H1 (cell line): Measurements from ENCODE around the gene ARL3. TPM values are rescaled to one million over a fixed set of nuclear protein-coding genes. Genes with fewer than 3 reads are reported as not detected.

Source experiments
- ASH2L ChIP-seq: fragments of 200-600, 300-600 bp; sonication (generic); IDR thresholded peaks from one replicate; pipeline ENCODE4 v1.7.1; 2017; ENCODE audit warnings: low read length
- EZH2 ChIP-seq: fragments of 200-600 bp; sonication (generic); IDR thresholded peaks from 2 replicates; pipeline ENCODE4 v1.7.1; 2012; ENCODE audit warnings: low read depth, mild to moderate bottlenecking, moderate library complexity, low read length, inconsistent platforms; ENCODE audit not compliant: severe bottlenecking
- FOSL1 ChIP-seq: IDR thresholded peaks from 2 replicates; pipeline ENCODE4 v1.6.1; 2011; ENCODE audit warnings: mild to moderate bottlenecking, low read depth, low read length, moderate library complexity; ENCODE audit not compliant: insufficient read depth
- HDAC6 ChIP-seq: IDR thresholded peaks from one replicate; pipeline ENCODE4 v1.7.1; 2012; ENCODE audit warnings: low read depth, mild to moderate bottlenecking, inconsistent platforms, low read length, moderate library complexity
- MAFK ChIP-seq: IDR thresholded peaks from 2 replicates; pipeline ENCODE4 v1.6.1; 2012; ENCODE audit warnings: low read depth, mild to moderate bottlenecking, improper control_type of control experiment, low read length
- PHF8 ChIP-seq: fragments of 200-600 bp; sonication (generic); conservative IDR thresholded peaks from 2 replicates; pipeline ENCODE4 v1.7.1; 2012; ENCODE audit warnings: low read depth, mild to moderate bottlenecking, inconsistent platforms, low read length, moderate library complexity
- POLR2A ChIP-seq, 2 experiments: IDR thresholded peaks; 1 replicate in 1 of 2; 2 replicates in 1 of 2; pipeline ENCODE4 v1.6.1; 2011; ENCODE audit warnings: low read depth in 2 of 2, low read length in 2 of 2, mild to moderate bottlenecking in 2 of 2; ENCODE audit errors: control extremely low read depth in 1 of 2
- RBBP5 ChIP-seq: IDR thresholded peaks from 2 replicates; pipeline ENCODE4 v1.7.1; 2012; ENCODE audit warnings: low read depth, mild to moderate bottlenecking, inconsistent platforms, low read length, moderate library complexity, borderline replicate concordance
- RNF2 ChIP-seq: fragments of 200-900, 300-1000 bp; sonication (generic); IDR thresholded peaks from 2 replicates; pipeline ENCODE4 v1.7.1; 2016; ENCODE audit warnings: borderline replicate concordance, low read depth, mild to moderate bottlenecking, antibody characterized with exemption, low read length; ENCODE audit not compliant: poor library complexity, severe bottlenecking; ENCODE audit errors: missing control alignments
- RXRA ChIP-seq: IDR thresholded peaks from 2 replicates; pipeline ENCODE4 v1.6.1; 2011; ENCODE audit warnings: low read depth, mild to moderate bottlenecking, low read length, moderate library complexity; ENCODE audit not compliant: insufficient read depth
- SIRT6 ChIP-seq: IDR thresholded peaks from one replicate; pipeline ENCODE4 v1.7.1; 2012; ENCODE audit warnings: low read length, inconsistent platforms
- SRF ChIP-seq: IDR thresholded peaks from 2 replicates; pipeline ENCODE4 v1.6.1; 2011; ENCODE audit warnings: mild to moderate bottlenecking, low read depth, low read length, moderate library complexity
- TEAD4 ChIP-seq: IDR thresholded peaks from 2 replicates; pipeline ENCODE4 v1.6.1; 2012; ENCODE audit warnings: low read depth, low read length, inconsistent platforms, mixed read lengths
- polyA plus RNA-seq, 7 experiments: library from polyadenylated mRNA; depleted of rRNA in 3 of 7; stranded (reverse) in 5 of 7; unstranded in 2 of 7; fragments of >200 nt in 5 of 7; fragments of 200-250 nt in 2 of 7; gene quantifications; 1 replicate in 5 of 7; 2 replicates in 1 of 7; 4 replicates in 1 of 7; pipeline versions ENCODE4 v1.2.1 to v1.2.3, GENCODE V29; 2011 to 2013; ENCODE audit warnings: missing spikeins in 2 of 7, mixed read lengths in 2 of 7
- total RNA-seq: library from RNA; stranded (reverse); fragmentation: NEBNext Ultra II Directional; extraction: Animal tissue kit (Norgen Biotek cat#: 25700); gene quantifications from 2 replicates; pipeline ENCODE4 v1.2.1, GENCODE V29; 2021
- TF ChIP-seq, protein P1 (sequence below): IDR thresholded peaks from 2 replicates; pipeline ENCODE4 v1.6.1; 2012; ENCODE audit warnings: inconsistent platforms
- TF ChIP-seq, protein P2 (sequence below), 3 experiments: IDR thresholded peaks; 1 replicate in 2 of 3; 2 replicates in 1 of 3; pipeline versions ENCODE4 v1.5.1 to v1.6.1; 2011; ENCODE audit warnings: low read length in 3 of 3, mild to moderate bottlenecking in 3 of 3, inconsistent platforms in 2 of 3, low read depth in 1 of 3, moderate library complexity in 1 of 3; ENCODE audit not compliant: insufficient read depth in 1 of 3; ENCODE audit errors: control extremely low read depth in 1 of 3

The ARL3 gene
- total and polyA plus RNA-seq, 2 of the 8 experiments (the other 6 are each of a cell fraction or from before 2014, with no cell fraction given), result 8.8 to 16.2 TPM

DNA sequence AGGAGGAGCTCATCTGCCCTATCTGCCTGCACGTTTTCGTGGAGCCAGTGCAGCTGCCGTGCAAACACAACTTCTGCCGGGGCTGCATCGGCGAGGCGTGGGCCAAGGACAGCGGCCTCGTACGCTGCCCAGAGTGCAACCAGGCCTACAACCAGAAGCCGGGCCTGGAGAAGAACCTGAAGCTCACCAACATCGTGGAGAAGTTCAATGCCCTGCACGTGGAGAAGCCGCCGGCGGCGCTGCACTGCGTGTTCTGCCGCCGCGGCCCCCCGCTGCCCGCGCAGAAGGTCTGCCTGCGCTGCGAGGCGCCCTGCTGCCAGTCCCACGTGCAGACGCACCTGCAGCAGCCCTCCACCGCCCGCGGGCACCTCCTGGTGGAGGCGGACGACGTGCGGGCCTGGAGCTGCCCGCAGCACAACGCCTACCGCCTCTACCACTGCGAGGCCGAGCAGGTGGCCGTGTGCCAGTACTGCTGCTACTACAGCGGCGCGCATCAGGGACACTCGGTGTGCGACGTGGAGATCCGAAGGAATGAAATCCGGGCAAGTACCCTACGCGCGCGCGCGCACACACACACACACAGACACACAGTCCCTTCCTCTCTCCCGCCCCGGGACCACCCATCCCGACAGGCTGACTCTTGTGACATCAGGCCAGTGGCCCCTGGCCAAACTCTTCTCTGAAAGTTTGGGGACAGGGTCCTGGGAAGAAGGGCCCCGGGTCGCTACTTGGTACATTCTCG, 69.4 kb downstream of the ARL3 start (continued):
- TF ChIP-seq SIRT6, result no peak
- no peak for TF ChIP-seq POLR2A (IDR thresholded peaks at IDR 0.05; ENCODE audit: control extremely low read depth in 1 of 2, low read depth in 2 of 2, low read length in 2 of 2)
- TF ChIP-seq ASH2L, result peak; percentile 27
- no peak; the same call in 1 of the 2 replicates for TF ChIP-seq TEAD4
- TF ChIP-seq, protein P1, sequence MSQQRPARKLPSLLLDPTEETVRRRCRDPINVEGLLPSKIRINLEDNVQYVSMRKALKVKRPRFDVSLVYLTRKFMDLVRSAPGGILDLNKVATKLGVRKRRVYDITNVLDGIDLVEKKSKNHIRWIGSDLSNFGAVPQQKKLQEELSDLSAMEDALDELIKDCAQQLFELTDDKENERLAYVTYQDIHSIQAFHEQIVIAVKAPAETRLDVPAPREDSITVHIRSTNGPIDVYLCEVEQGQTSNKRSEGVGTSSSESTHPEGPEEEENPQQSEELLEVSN, result peak; percentile 93
- TF ChIP-seq MAFK, result no peak
- no peak for TF ChIP-seq HDAC6
- no peak for TF ChIP-seq EZH2
- no peak for TF ChIP-seq FOSL1
- peak; percentile 38; the same call in 1 of the 2 replicates for TF ChIP-seq RBBP5
- no peak for TF ChIP-seq SRF
- TF ChIP-seq, protein P2, sequence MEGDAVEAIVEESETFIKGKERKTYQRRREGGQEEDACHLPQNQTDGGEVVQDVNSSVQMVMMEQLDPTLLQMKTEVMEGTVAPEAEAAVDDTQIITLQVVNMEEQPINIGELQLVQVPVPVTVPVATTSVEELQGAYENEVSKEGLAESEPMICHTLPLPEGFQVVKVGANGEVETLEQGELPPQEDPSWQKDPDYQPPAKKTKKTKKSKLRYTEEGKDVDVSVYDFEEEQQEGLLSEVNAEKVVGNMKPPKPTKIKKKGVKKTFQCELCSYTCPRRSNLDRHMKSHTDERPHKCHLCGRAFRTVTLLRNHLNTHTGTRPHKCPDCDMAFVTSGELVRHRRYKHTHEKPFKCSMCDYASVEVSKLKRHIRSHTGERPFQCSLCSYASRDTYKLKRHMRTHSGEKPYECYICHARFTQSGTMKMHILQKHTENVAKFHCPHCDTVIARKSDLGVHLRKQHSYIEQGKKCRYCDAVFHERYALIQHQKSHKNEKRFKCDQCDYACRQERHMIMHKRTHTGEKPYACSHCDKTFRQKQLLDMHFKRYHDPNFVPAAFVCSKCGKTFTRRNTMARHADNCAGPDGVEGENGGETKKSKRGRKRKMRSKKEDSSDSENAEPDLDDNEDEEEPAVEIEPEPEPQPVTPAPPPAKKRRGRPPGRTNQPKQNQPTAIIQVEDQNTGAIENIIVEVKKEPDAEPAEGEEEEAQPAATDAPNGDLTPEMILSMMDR (IDR thresholded peaks at IDR 0.05; ENCODE audit: control extremely low read depth in 1 of 3, insufficient read depth in 1 of 3, low read depth in 1 of 3, low read length in 3 of 3), result peak in 2 of 3 experiments; percentile 79 to 82; a peak in 3 of 4 replicates
- peak; percentile 55 for TF ChIP-seq RNF2
- TF ChIP-seq PHF8, result no peak
- TF ChIP-seq RXRA, result no peak
